GM18526 (cell line): ENCODE data around the gene KCNJ11.

Source experiments
- POLR2A ChIP-seq: IDR thresholded peaks from 3 replicates; pipeline ENCODE4 v1.6.1; 2011; ENCODE audit not compliant: insufficient read length; ENCODE audit errors: extremely low read depth

The KCNJ11 gene

DNA sequence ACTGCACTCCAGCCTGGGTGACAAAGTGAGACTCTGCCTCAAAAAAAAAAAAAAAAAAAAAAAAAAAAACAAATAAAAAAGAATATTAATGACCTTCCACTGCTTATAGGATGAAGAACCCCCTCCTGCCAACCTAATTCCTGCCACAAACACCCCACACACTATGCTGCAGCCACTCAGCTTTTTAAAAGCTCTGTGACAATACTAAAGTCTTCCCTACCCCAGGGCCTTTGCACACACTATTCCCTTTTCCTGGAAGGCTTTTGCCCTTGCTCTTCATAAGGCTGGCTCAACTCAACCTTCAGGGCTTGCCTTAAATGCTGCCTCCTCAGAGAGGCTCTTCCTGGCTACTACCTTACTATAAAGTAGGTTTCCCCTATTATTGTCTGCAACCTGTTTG is 10.8 kb upstream of the KCNJ11 start:
- no peak for TF ChIP-seq POLR2A

DNA sequence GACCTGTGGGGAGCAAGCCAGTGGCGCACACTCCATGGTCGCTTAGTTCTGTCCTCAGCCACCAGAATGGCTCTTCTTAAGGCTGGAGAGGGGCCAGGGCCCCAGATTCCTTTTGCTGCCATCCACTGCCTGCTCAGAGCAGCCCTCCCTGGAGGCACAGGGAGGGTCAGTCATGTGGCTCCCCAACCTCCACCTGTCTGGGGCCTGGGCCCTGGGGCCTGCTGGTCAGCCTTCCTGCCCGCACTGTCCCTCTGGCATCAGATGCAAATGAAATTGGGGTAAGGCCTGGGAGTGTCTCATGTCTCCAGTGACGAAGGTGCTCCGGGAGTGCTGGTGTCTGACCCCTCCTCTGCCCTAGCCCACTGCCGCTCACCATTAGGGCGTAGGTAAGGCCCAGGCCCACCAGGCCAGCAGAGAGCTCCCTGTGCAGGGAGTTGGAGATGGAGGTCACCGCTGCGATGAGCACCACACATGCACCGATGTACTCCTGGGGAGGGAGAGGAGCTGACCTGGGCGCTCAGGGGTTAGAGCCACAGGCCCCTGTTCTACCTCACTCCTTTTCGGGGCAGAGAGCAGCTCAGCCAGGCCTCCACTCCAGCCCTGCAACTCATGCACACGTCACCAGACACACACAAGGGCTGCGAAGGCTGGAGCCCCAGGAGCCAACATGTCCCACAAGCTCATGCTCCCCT is 9.0 kb upstream of the KCNJ11 start:
- TF ChIP-seq POLR2A, result no peak

- no peak for TF ChIP-seq POLR2A
Observed at GRCh38 chr11:17396598-17397310, 8.3 kb upstream of the KCNJ11 start.

GRCh38 chr11:17395978-17396377 is 7.5 kb upstream of the KCNJ11 start:
- no peak for TF ChIP-seq POLR2A

- no peak for TF ChIP-seq POLR2A
Observed at GRCh38 chr11:17395554-17395961, 7.1 kb upstream of the KCNJ11 start.

DNA sequence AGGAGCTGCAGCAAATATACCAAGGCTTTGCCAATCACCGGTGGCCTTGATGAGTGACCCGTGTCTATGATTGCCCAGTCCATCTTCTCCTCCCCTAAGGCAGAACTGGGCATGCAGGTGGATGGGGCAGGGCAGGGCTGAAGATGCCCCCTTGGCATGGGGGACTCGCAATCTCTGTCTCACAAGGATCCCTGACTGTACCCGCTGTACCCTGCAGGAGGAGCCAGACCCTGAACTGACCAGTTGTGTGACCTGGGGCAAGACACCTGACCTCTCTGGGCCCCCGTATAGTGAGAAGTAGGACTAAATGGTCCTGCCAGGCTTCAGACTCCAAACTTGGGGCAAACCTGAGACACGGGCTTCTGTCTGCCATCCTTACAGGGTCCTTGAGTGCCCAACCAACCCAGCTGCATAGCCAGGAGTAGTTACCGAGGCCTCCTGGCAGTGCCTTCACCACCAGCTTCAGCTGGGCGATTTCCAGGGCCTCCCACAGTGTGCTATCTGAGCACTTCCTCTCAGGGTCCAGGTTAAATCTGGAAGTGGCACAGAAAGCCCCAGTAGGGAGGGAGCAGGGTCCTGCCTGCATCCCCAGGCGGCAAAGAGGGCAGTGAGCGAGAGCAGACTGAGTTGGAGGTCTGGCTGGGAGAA is 6.4 kb upstream of the KCNJ11 start:
- no peak for TF ChIP-seq POLR2A

DNA sequence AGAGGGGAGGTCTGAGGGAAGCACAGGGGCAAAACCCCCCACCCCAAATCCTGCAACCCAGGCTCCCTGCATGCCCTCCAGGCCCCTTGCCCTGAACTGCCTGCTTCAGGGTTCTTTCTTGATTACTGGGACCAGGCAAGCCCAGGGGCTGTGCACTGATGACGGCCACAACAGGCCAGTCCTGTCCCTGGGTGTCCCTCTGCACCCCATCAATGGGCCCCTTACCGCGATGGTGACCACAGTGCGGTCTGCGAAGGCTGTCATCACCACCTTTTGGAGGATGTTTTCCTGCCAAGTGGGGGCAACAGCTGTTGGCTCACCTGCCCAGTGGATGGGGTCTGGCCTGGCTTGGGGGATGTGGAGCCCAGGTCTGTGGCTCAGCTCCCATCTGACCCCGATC is 5.0 kb upstream of the KCNJ11 start:
- no peak for TF ChIP-seq POLR2A

DNA sequence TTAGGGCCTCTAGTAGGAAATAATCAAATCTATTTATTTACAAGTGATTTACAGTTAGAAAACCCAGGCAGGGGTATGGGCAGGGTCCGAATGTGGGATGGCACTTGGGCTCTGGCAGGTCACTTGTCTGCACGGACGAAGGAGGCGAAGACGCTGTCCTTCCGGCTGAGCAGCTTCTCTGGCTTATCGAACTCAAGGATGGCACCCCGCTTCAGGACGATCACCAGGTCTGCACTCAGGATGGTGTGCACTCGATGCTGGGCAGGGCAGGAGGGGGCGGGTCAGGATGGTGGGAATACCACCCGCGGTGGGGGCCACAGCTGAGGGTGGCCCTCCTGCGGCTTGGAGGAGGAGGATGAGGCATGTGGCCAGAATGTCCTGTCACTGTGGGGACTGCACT is 4.4 kb upstream of the KCNJ11 start:
- no peak for TF ChIP-seq POLR2A

- TF ChIP-seq POLR2A, result no peak
Observed at GRCh38 chr11:17391493-17392355, 3.3 kb upstream of the KCNJ11 start.

GRCh38 chr11:17389957-17390649 is 1.6 kb upstream of the KCNJ11 start:
- no peak for TF ChIP-seq POLR2A

DNA sequence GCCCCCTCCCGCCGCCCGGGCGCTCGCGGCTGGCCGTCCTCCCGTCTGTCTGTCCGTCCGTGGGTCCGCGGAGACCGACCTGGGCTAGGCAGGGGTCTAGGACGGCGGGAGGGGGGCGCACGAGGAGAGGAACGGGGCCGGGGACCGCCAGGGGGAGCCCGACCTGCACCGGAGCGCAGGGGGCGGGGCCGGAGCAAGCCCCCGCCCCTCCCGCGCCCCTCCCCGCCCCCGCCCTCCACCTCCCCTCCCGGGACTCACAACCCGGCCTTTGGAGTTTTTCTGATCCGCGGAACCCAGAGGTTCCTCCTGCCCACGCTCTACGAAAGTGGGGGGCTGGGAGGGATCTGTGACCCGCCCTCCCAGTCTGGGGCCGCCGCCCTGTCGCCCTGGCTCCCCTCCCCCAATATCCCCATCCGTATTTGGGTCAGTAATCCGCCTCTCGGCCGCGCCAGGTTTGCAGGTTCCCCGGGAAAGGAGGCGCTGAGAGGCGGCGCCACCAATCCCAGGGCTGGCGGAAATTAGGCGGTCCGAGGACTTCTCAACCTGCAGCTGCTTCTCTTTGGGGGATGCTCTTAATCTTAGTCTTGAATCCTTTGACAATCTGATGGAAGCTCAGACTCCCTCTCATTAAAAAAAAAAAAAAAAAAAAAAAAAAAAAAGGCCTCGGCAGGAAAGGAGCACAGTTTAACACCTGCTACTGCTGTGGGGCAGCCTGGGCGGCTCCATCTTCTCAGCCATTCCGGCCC is 925 bp upstream of the KCNJ11 start:
- TF ChIP-seq POLR2A, result no peak

DNA sequence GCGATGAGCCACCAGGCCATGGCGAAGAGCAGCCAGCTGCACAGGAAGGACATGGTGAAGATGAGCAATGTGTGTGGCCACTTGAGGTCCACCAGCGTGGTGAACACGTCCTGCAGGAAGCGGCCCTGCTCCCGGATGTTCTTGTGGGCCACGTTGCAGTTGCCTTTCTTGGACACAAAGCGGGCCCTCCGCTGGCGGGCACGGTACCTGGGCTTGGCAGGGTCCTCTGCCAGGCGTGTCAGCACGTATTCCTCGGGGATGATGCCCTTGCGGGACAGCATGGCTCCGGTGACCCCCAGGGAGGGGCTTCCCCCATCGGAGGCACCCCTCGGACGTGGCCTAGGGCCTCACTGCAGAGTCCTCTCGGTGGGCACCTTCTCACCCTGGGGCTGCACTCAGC is 648 bp downstream of the KCNJ11 start:
- no peak for TF ChIP-seq POLR2A

DNA sequence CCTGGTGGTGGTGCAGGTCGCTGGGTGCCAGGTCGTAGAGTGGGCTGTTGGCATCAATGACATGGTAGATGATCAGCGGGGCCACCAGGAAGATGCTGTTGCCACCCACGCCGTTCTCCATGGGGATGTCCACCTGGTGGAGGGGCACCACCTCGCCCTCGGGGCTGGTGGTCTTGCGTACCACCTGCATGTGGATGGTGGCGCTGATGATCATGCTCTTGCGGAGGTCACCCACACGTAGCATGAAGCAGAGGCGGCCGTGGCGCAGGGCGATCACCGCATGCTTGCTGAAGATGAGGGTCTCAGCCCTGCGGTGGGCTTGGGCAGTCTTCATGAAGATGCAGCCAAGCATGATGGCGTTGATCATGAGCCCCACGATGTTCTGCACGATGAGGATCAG is 1.2 kb downstream of the KCNJ11 start:
- no peak for TF ChIP-seq POLR2A
